GM19043 (cell line): Measurements from ENCODE around the gene GRIN2C.

Source experiments
- ATAC-seq: cut with Tn5 transposase; IDR thresholded peaks from one replicate; pipeline ENCODE4 v1.9.1; 2021; ENCODE audit warnings: low read depth; ENCODE audit not compliant: unreplicated experiment

Gene GRIN2C

GRCh38 chr17:74824961-74825627 lies 34.6 kb downstream of the GRIN2C start:
- ATAC-seq = no peak

DNA sequence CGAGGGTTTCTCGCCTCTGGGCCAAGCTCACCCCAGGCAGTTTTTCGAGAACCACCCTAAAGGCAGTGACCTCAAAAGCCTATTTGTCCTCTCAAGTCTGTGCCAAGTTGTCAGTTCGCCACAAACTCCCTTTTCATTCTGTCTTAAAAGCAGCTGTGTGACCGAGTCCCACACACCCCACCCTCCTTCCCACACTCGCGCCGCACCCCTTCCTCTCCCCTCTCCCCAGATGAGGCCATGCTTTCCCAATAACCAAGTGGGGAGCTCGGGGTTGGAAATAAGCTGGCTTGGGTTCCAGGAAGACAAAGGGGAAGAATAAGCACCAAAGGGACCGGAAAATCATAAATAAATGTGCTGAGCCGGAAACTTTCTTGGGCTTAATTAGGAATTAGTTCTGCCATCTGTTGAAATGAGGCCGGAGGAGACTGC lies 36.7 kb downstream of the GRIN2C start:
- ATAC-seq = no peak

DNA sequence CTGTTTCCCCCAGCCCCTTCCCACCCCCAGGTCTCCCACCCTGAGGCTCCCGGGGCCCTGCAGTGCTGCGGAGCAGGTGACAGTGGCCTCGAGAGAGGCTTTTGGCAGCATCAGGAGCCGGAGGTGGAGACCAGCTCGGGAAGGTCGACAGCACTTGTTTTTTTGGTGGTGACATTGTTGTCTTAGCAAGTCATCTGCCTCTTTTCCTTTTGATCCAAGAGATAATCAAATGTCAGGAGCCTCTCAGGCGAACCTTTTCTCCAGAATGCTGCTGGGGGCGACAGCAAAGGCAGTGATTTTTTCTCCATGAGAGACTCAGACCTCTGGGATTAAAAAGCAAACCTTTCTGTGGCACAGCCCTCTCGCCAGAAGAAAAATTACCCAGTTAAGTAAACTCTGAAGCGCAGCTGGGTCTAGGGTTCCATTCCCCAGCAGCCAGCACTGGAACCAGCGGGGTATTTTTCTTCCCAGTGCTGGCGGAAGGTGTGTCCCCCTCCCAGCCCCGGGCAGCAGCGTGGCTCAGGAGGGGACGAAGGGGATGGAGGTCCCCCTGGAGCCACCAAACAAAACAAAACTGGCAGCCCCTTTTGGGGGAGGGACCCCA lies 37.2 kb downstream of the GRIN2C start:
- no peak for ATAC-seq

DNA sequence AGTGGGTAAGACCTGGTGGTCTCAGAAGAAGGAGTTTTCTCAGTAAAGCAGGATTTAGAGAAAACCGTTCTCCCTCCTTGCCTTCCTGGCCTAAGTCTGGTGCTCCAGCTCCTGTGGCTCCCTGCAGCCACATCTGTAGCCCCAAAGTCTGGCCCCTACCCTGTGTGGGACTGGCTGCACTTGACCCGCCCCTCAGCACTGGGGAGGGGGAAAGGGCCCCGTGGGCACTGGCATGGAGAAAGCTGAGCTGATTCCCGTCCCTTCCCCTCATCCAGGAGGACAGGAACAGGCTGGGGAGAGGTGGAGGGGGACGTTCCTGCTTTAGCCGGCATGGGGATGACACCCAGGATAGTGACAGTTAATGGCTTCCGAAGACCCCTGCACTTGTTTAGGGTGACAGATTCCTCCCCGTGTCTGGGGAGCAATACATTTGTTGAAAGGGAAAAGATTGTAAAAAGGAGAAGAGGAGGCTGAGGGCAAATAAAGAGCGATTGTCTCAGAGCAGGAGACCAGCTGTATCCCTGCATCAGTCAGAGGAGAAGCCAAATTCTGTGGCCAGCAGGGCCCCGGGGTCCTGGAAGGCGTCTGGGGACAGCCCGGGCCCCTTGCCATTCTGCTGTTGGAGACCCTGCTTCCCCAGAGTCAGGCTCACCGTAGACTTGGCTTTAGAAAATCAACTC lies 37.9 kb downstream of the GRIN2C start:
- no peak for ATAC-seq

DNA sequence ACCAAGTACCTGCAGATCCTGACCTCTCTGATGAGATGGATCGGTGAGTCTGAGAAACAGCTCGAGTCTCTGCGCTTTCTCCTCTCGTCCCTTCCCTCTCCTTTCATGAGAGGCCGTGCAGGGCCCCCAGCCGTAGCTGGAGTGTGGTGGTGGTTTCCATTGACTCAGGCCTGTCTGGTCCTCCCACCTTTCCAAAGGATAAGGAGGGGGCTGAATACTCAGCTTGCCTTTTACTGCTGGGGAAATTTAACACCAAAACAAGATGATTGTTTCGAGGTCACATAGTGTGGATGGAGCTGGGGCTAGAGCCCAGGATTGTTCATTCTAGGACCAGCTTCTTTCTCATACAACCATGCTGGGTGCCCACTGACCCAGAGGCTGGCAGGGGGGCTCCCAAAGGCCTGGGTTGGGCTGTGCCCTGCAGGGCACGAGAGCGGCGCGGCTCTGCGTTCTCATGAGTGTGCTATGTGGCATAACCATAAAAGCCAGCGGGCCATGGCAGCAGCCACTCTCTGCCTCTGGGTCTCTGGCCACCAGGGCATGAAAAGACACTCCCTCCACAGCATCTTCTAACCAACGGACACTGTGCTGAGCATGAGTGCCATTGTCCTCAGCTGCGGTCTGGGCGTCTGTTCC lies 39.8 kb downstream of the GRIN2C start:
- no peak for ATAC-seq

- no peak for ATAC-seq
Measured at GRCh38 chr17:74818291-74818938, 41.3 kb downstream of the GRIN2C start.

DNA sequence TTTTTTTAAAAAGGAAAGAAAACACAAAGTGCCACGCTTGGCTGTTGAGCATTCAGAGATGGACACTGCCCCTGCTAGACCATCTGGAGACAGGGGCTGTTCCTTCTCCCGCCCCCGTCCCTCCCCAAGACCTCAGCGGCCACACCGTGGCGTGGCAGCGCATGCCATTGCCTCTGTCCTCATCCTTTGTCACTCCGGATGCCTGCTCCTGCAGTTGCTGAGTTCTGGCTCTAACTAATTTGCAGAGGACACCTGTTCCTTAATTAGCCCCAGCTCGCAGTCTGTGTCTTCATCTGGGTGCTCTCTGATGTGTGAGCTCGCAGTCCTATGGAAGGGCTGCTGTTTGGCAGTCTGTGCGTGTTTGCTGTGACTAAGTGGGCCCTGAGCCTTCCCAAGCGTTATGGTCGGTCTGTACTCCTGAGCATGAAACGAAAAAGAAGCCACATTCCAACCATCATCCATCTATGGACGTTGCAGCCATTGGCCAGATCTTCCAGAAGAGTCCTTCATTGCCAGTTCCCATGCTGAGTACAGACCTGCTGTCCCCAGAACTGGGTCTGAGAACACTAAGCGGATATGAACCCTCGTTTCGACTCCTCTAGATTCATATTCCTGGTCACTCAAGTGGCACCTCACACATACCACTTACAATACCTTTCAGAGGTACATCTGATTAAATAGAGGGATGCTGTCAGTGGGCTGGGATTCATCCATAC lies 42.6 kb downstream of the GRIN2C start:
- no peak for ATAC-seq

- ATAC-seq = no peak
Measured at GRCh38 chr17:74815550-74816370, 43.9 kb downstream of the GRIN2C start.

GRCh38 chr17:74815067-74815466 lies 44.6 kb downstream of the GRIN2C start:
- ATAC-seq = no peak

DNA sequence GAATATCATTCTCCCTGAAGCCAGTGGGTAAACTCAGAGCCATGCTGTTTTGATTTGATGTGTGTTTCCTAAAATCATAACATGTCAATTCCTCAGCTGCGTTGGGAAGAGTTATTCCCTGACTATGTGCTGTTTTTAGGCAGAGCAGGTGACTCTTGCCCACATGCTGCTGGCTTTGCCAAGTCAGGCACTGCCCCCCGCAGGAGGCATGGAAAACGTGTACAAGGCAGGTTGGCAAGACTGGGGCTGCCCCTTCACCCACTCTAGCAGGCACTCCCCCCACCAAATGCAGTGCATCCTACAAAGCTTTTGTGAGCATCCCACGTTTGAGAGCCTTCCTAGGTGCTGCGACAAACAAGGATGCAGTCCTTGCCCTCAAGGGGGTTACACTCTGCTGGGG lies 45.2 kb downstream of the GRIN2C start:
- no peak for ATAC-seq

DNA sequence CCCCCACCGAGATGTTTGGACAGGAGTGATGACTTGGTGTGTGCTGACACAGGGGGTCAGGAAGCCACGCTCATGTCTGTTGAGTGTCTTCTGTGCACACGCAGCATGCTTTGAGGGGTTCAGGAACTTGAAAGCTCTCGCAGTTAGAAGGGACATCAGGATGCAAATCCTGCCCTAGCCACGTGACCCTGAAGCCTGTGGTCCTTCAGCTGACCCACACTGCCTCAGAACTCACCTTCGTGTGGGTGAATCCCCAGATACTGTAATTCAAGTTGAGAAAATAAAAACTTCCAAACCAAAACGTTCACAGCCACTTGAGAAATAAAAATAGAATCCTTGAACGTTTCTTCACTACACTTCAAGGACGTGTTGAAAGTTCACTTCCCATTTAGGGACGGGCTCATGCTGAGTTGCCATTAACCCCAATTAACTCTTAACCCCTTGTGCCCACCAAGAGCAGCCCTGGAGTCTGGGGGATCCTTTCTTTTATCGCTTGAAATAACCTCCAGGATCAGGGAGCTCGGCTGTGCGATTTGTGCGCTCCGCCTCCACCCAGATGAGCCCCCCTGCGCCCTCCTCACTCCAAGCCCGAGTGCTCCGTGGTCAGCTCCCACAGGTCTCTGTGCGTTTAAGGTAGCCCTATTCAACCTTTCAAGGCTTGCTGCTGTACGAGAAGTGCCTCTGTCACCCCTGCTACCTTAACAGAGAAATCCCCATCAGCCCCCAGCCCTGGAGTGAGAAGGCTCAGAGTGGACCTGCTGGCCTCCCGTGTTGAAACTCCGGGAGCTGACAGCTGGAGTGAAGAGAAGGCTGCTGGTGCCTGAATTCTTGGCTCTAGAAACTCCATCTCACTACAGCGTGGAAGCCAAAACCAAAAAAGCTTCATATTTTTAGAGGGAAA lies 47.3 kb downstream of the GRIN2C start:
- no peak for ATAC-seq

DNA sequence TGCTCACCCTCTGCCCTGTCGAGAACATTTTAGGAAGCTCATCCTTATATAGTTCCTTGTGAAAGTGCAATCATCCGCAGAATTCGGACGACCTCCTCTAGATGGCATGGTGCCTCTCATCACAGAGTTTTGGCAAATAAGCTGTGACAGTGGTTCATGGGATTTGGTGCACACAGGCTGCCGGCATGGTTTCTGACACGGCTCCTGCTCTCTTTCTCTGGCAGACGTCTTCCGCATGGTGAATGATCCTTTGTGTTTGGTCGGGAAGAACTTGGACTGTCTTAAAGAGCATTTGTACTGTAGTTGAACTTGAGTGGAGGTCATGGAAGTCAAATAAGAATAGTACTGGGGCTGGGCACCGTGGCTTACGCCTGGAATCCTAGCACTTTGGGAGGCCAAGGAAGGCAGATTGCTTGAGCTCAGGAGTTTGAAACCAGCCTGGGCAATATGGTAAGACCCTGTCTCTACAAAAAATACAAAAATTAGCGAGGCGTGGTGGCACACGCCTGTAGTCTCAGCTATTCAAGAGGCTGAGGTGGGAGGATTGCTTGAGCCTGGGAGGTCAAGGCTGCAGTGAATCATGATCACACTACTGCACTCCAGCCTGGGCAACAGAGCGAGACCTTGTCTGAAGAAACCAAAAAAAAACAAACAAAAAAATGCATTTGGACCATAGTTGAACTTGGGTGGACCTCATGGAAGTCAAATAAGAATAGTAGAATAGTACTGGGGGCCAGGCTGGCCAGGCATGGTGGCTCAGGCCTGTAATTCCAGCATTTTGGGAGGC lies 48.8 kb downstream of the GRIN2C start:
- no peak for ATAC-seq

DNA sequence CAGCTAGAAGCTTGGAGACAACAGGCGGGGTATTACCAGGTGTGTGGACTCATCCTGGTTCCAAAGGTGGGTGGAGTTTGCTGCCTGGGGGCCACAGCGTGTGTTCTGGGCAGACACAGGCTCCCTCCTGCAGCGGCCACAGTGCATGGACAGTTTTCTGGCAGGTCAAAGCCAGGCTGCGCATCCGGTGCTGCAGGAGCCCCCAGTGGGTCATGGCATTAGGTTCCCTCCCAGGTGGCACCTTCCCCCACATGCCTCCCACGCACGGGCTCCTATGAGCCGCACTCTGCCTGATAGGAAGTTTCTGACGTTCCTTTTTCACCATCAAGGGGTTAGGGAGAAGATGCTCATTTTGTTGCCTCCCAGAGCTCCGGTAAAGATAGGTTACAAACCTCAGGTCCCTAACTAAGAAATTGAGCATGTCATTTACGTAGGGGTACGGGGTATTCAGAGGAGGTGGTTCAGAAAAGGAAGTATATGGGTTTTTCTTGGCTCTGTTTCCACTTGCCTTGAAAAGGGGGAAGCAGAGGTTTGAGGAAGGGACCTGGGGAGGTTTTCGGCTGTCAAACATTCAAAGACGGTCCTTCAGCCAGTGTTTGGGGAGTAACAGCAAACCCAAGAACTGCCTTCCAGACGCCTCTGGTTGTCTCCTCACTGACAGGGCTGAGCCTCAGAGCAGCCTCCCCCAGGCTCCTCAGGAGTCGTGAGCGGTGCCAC lies 50.8 kb downstream of the GRIN2C start:
- no peak for ATAC-seq

- no peak for ATAC-seq
Measured at GRCh38 chr17:74807925-74808324, 51.8 kb downstream of the GRIN2C start.

GRCh38 chr17:74807441-74807840 lies 52.2 kb downstream of the GRIN2C start:
- no peak for ATAC-seq

DNA sequence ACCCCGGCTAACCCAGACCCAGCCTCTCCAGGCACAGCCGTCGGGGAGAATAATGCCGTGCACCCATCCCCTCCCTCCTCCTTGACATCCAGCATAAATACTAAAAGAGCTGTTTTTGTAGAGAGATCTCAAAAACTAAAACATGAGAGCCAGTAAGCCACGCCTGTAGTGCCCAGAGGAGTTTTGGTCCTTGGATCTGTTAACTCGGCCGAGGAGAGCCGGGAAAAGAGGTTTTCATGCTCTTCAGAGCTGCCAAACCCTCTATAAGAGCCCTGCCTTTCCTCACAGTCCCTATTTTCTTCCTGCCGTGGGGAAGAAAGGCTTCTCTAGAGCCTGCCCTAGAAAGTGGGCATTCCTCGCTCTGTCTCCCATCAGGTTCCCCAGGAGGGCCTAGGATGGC lies 53.4 kb downstream of the GRIN2C start:
- no peak for ATAC-seq

GRCh38 chr17:74805591-74805991 lies 54.1 kb downstream of the GRIN2C start:
- ATAC-seq = no peak
